GM12865 (cell line): ENCODE data around the gene CATSPER1.

Source experiments
- DNase-seq: peaks from one replicate; pipeline ENCODE4 v3.0.0; 2010; ENCODE audit warnings: low read depth
- H3K4me3 ChIP-seq: 2 replicates; pipeline ENCODE4 v1.5.1; 2011; ENCODE audit warnings: mild to moderate bottlenecking, low read depth, low read length, control low read depth
- TF ChIP-seq, protein P1 (sequence below): IDR thresholded peaks from 2 replicates; pipeline ENCODE4 v1.5.1; 2011; ENCODE audit warnings: low read length, control low read depth, low read depth, inconsistent platforms; ENCODE audit not compliant: insufficient read depth; ENCODE audit errors: missing control alignments

Gene CATSPER1

DNA sequence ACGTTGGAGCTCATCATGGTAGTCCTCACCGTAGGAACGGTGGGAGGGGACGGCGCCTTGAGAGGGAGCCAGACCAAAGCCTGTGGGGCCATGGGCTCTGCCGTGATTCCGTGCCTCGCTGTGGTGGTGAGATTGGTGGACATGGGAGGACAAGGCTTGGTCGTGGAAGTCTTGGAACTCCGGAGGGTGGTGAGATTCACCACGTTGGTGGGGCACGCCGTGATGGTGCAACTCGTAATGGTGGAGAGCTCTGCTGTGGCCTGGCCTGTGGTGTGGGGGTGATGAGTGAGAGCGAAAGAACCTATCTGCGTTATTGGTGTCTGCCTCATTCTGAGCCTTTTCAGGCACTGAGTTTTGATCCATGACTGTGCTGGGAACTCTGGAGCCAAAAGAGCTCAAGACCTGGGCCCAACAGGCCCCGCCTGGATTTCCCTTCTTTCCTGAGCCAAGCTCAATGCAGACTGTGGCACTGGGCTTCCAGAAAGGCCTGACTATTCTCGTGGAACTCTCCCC lies at the start of gene CATSPER1:
CATSPER1 (minus strand) TSS at position 463 of the 513 bp plus-strand sequence; CDS start at position 363, 100 bp downstream.
- no peak for DNase-seq
- TF ChIP-seq, protein P1, sequence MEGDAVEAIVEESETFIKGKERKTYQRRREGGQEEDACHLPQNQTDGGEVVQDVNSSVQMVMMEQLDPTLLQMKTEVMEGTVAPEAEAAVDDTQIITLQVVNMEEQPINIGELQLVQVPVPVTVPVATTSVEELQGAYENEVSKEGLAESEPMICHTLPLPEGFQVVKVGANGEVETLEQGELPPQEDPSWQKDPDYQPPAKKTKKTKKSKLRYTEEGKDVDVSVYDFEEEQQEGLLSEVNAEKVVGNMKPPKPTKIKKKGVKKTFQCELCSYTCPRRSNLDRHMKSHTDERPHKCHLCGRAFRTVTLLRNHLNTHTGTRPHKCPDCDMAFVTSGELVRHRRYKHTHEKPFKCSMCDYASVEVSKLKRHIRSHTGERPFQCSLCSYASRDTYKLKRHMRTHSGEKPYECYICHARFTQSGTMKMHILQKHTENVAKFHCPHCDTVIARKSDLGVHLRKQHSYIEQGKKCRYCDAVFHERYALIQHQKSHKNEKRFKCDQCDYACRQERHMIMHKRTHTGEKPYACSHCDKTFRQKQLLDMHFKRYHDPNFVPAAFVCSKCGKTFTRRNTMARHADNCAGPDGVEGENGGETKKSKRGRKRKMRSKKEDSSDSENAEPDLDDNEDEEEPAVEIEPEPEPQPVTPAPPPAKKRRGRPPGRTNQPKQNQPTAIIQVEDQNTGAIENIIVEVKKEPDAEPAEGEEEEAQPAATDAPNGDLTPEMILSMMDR: no peak
- no peak within 1 kb of the TSS for H3K4me3 ChIP-seq

DNA sequence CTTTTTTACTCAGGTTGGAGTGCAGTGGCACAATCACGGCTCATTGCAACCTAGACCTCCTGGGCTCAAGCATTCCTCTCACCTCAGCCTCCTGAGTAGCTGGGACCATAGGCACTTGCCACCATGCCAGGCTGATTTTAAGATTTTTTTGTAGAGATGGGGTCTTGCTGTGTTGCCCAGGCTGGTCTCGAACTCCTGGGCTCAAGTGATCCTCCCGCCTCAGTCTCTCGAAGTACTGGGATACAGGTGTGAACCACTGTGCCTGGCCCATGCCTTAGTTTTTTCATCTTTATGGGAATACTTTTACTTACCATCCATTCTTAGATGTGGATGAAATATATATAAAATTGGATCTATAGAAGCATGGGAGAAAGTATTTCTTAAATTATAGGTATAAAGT lies 49.0 kb upstream of the CATSPER1 start:
- TF ChIP-seq, protein P1: no peak
- no peak overlapping the region for H3K4me3 ChIP-seq
- no peak for DNase-seq

DNA sequence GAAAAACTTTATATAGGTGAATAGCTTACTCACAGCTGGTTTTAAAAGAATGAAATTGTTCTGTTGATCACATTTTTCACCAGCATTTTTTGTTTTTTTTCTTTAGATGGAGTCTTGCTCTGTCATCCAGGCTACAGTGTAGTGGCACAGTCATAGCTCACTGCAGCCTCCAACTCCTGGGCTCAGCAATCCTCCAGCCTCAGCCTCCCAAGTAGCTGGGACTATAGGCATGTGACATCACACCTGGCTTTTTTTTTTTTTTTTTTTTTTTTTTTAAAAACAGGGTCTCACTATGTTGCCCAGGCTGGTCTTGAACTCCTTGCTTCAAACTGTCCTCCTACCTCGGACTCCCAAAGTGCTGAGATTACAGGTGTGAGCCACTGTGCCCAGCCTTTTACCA lies 47.4 kb upstream of the CATSPER1 start:
- TF ChIP-seq, protein P1: no peak
- no peak for DNase-seq
- H3K4me3 ChIP-seq: no peak overlapping the region

DNA sequence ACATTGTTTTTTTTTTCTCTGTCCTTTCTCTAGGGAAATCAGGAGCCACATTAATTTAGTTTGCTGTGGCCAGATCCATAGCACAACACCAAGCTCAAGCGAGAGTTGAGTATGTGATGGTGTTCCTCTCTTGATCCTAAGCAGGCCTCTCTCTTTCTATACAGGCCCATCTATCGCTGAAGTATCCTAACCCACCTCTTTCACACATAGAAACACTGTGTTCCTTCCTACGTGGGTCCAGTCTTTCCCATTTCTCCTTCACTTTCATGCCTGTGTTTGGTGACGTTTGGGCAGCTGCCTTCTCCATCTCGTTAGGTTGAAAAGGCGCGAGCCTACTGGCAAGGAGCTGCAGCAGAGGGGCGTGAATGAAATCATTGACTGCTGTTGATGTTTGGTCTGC lies 46.2 kb upstream of the CATSPER1 start:
- DNase-seq: no peak
- H3K4me3 ChIP-seq: peak overlapping the region; percentile 75
- TF ChIP-seq, protein P1: no peak

DNA sequence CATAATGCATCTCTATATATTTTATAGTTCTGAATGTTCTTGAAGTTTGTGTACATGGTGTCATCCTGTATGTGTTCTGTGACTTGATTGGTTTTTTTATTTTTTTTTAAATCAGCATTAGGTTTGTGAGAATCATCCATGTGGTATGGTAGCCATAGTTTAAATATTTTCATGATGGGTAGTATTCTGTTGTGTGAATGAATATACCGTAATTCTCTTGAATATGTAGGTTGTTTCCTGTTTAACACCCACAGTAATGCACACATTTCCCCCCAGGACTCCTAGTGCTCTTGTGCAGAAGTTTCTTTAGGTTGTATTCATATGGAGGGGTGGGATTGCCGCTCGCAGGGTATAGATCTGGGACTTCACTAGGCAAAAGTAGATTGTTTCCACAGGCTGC lies 45.8 kb upstream of the CATSPER1 start:
- TF ChIP-seq, protein P1: no peak
- no peak for DNase-seq
- H3K4me3 ChIP-seq: peak overlapping the region; percentile 75

DNA sequence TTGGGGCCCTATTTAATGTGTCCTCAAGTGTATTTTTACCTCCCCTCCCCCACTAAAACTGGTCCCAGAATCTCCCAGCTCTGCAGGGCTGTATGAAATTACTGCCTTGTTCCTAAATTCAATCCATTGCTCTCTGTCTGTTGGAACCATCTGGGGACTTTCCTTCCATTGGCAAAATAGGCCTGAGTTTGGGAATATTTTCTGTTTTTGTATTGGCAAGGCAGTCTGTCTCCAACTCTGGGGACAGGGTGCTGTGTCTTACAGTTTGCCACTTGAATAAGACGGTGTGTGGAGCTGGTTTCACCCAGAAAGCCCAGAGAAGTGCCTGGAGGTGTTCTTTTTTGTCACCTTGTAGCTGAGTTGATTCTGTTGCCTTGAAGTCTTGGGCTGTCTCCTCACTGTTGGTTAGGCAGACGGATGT lies 45.1 kb upstream of the CATSPER1 start:
- peak; percentile 42 for DNase-seq
- peak overlapping the region; percentile 75 for H3K4me3 ChIP-seq
- TF ChIP-seq, protein P1: no peak
